ENCODE data around the gene ONECUT2.

DNA sequence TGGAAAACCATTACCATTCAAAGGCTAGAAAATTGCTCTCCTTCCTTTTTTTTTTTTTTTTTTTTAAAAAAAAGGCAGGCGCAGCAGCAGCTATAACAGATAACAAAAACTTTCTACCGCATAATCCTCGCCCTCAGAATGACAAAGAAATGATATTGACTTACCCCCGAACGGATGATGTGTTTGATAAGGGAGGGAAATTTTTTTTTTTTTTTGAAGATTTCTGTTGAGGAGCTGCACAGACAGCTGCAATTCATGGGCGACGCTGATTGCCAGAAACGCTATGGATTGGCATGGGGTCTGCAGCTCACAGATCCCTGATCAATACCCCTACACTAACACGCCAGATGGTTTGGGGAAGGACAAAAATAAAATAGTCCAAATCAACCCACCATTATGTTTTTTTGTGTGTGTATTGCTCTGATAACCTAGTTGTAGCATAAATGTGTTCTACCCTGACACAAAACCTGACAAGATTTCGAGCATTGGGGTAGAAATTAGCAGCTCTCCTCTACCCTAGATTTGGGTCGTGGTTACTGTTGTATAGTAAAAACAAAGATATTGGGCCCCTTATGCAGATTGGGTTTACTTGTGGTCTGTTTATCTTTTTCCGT lies 3.6 kb upstream of the ONECUT2 start:
- TF ChIP-seq RAD21 (IDR thresholded peaks at IDR 0.05) (no peak), REST (IDR thresholded peaks at IDR 0.05) (no peak), ZBTB33 (IDR thresholded peaks at IDR 0.05) (no peak)
- TF ChIP-seq, protein P1, sequence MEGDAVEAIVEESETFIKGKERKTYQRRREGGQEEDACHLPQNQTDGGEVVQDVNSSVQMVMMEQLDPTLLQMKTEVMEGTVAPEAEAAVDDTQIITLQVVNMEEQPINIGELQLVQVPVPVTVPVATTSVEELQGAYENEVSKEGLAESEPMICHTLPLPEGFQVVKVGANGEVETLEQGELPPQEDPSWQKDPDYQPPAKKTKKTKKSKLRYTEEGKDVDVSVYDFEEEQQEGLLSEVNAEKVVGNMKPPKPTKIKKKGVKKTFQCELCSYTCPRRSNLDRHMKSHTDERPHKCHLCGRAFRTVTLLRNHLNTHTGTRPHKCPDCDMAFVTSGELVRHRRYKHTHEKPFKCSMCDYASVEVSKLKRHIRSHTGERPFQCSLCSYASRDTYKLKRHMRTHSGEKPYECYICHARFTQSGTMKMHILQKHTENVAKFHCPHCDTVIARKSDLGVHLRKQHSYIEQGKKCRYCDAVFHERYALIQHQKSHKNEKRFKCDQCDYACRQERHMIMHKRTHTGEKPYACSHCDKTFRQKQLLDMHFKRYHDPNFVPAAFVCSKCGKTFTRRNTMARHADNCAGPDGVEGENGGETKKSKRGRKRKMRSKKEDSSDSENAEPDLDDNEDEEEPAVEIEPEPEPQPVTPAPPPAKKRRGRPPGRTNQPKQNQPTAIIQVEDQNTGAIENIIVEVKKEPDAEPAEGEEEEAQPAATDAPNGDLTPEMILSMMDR (IDR thresholded peaks at IDR 0.05; ENCODE audit: low read depth, low read length, missing input control): no peak
- TF ChIP-seq, protein P2, sequence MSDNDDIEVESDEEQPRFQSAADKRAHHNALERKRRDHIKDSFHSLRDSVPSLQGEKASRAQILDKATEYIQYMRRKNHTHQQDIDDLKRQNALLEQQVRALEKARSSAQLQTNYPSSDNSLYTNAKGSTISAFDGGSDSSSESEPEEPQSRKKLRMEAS (IDR thresholded peaks at IDR 0.05): no peak
